Measurements from ENCODE around the gene FILIP1.

- TF ChIP-seq POLR2A (IDR thresholded peaks at IDR 0.05): no peak
- no peak for TF ChIP-seq EP300 (IDR thresholded peaks at IDR 0.05)
Measured at GRCh38 chr6:75412969-75413662, 80.5 kb downstream of the FILIP1 start.

All from suprapubic skin (tissue), 2 donors.